Renal cortical epithelial cell (primary cell): ENCODE results near the gene CARD11. TPM values are rescaled to one million over a fixed set of nuclear protein-coding genes. Genes with fewer than 3 reads are reported as not detected.

Experiments
- DNase-seq: peaks from one replicate; pipeline ENCODE4 v3.0.0-alpha.2; 2011; ENCODE audit warnings: low read depth
- total RNA-seq: library from RNA; depleted of rRNA; stranded (reverse); fragments of >200 nt; gene quantifications from 2 replicates; pipeline ENCODE4 v1.2.3, GENCODE V29; 2014

The CARD11 gene
- total RNA-seq, 1 donor from 2014 or later: 25.3 TPM

- DNase-seq: no peak
Measured at GRCh38 chr7:2906197-2906931, 137.3 kb downstream of the CARD11 start.

- no peak for DNase-seq
Measured at GRCh38 chr7:2905500-2905899, 138.2 kb downstream of the CARD11 start.

- no peak for DNase-seq
Measured at GRCh38 chr7:2905027-2905426, 138.6 kb downstream of the CARD11 start.

- peak; percentile 10 for DNase-seq
Measured at GRCh38 chr7:2904202-2904601, 139.5 kb downstream of the CARD11 start.

GRCh38 chr7:2903682-2904162 is 139.9 kb downstream of the CARD11 start:
- no peak for DNase-seq

- DNase-seq: no peak
Measured at GRCh38 chr7:2897023-2897422, 146.6 kb downstream of the CARD11 start.

- no peak for DNase-seq
Measured at GRCh38 chr7:2896131-2896530, 147.5 kb downstream of the CARD11 start.

GRCh38 chr7:2894118-2894940 is 149.3 kb downstream of the CARD11 start:
- no peak for DNase-seq

GRCh38 chr7:2893411-2893861 is 150.2 kb downstream of the CARD11 start:
- DNase-seq: no peak

GRCh38 chr7:2892549-2892948 is 151.1 kb downstream of the CARD11 start:
- no peak for DNase-seq

- DNase-seq: no peak
Measured at GRCh38 chr7:2887816-2888215, 155.9 kb downstream of the CARD11 start.

GRCh38 chr7:2886900-2887299 is 156.8 kb downstream of the CARD11 start:
- peak; percentile 71 for DNase-seq

- no peak for DNase-seq
Measured at GRCh38 chr7:2886391-2886790, 157.3 kb downstream of the CARD11 start.

GRCh38 chr7:2884161-2884560 is 159.5 kb downstream of the CARD11 start:
- no peak for DNase-seq

GRCh38 chr7:2883101-2883500 is 160.6 kb downstream of the CARD11 start:
- DNase-seq: no peak

- DNase-seq: no peak
Measured at GRCh38 chr7:2882111-2882510, 161.6 kb downstream of the CARD11 start.

GRCh38 chr7:2880874-2881533 is 162.7 kb downstream of the CARD11 start:
- DNase-seq: no peak

GRCh38 chr7:2880051-2880450 is 163.6 kb downstream of the CARD11 start:
- DNase-seq: no peak

GRCh38 chr7:2879354-2879753 is 164.3 kb downstream of the CARD11 start:
- DNase-seq: no peak

GRCh38 chr7:2878306-2878705 is 165.4 kb downstream of the CARD11 start:
- DNase-seq: no peak

GRCh38 chr7:2876031-2876731 is 167.5 kb downstream of the CARD11 start:
- peak; percentile 79 for DNase-seq
